Smooth muscle cell (in vitro differentiated cells): ENCODE data around the gene LRP2. TPM values are rescaled to one million over a fixed set of nuclear protein-coding genes. Genes with fewer than 3 reads are reported as not detected.

Experiments used
- DNase-seq: peaks from one replicate; lab custom pipeline; 2025; ENCODE audit not compliant: unreplicated experiment; lab: John Stamatoyannopoulos, UW
- H2AFZ ChIP-seq: fragments of 200-600 bp; sonication (generic); 2 replicates; pipeline ENCODE4 v1.6.0; 2016; ENCODE audit warnings: antibody characterized with exemption, low read depth, mild to moderate bottlenecking
- H3F3A ChIP-seq: fragments of 200-600 bp; sonication (generic); 2 replicates; pipeline ENCODE4 v1.6.0; 2017; ENCODE audit warnings: antibody characterized with exemption, low read depth
- H3K27ac ChIP-seq: fragments of 200-600 bp; sonication (generic); 2 replicates; pipeline ENCODE4 v1.5.1; 2016; ENCODE audit warnings: low read depth, mild to moderate bottlenecking
- H3K27me3 ChIP-seq: fragments of 200-600 bp; sonication (generic); 2 replicates; pipeline ENCODE4 v1.6.1; 2016; ENCODE audit warnings: low read depth, mild to moderate bottlenecking
- H3K36me3 ChIP-seq: fragments of 200-600 bp; sonication (generic); 2 replicates; pipeline ENCODE4 v1.5.1; 2016; ENCODE audit warnings: low read depth
- H3K4me1 ChIP-seq: fragments of 200-600 bp; sonication (generic); 2 replicates; pipeline ENCODE4 v1.5.1; 2016; ENCODE audit warnings: low read depth
- H3K4me2 ChIP-seq: fragments of 200-600 bp; sonication (generic); 2 replicates; pipeline ENCODE4 v1.6.0; 2016; ENCODE audit warnings: mild to moderate bottlenecking
- H3K4me3 ChIP-seq: fragments of 200-600 bp; sonication (generic); 2 replicates; pipeline ENCODE4 v1.5.1; 2016; ENCODE audit warnings: mild to moderate bottlenecking
- H3K79me2 ChIP-seq: fragments of 200-600 bp; sonication (generic); 2 replicates; pipeline ENCODE4 v1.6.0; 2016; ENCODE audit warnings: low read depth, mild to moderate bottlenecking
- H3K9ac ChIP-seq: fragments of 200-600 bp; sonication (generic); 2 replicates; pipeline ENCODE4 v1.6.0; 2016; ENCODE audit warnings: low read depth
- H3K9me3 ChIP-seq: fragments of 200-600 bp; sonication (generic); replicated peaks from 2 replicates; pipeline ENCODE4 v1.5.1; 2016; ENCODE audit warnings: low read depth
- H4K20me1 ChIP-seq: fragments of 200-600 bp; sonication (generic); 2 replicates; pipeline ENCODE4 v1.6.0; 2016; ENCODE audit warnings: low read depth
- WGBS: methylation state at CpG from one replicate; pipeline ENCODE4 v1.1.7; 2016; ENCODE audit warnings: low lambda C conversion rate; 5-methylcytosine and 5-hydroxymethylcytosine counted together
- polyA plus RNA-seq: library from polyadenylated mRNA; unstranded; fragments of >200 nt; fragmentation: Nextera tagmentation; extraction: Ambion mirVana; gene quantifications from 2 replicates; pipeline ENCODE4 v1.2.1, GENCODE V29; 2016
- total RNA-seq: library from RNA; depleted of rRNA; stranded (reverse); fragments of >200 nt; gene quantifications from 2 replicates; pipeline ENCODE4 v1.2.3, GENCODE V29; 2014
- TF ChIP-seq, protein P1 (sequence below): fragments of 200-600 bp; sonication (generic); IDR thresholded peaks from 2 replicates; pipeline ENCODE4 v1.5.1; 2017; ENCODE audit warnings: borderline replicate concordance, mild to moderate bottlenecking, antibody characterized with exemption; ENCODE audit not compliant: insufficient read depth, poor library complexity, severe bottlenecking

The LRP2 gene
- total and polyA plus RNA-seq, 2 experiments from 2014 or later, result 2.7 TPM; not detected in 1

- no peaks in the 10 kb centered on the region for H3K79me2 ChIP-seq
- no peaks in the 10 kb centered on the region for H3K9me3 ChIP-seq
- no peaks in the 10 kb centered on the region for H3K36me3 ChIP-seq
- no peaks in the 10 kb centered on the region for H4K20me1 ChIP-seq
- H3K4me2 ChIP-seq, result no peak overlapping the region
- WGBS, result 28% methylated on average over 10 of the region's 10 CpGs
- TF ChIP-seq, protein P1, sequence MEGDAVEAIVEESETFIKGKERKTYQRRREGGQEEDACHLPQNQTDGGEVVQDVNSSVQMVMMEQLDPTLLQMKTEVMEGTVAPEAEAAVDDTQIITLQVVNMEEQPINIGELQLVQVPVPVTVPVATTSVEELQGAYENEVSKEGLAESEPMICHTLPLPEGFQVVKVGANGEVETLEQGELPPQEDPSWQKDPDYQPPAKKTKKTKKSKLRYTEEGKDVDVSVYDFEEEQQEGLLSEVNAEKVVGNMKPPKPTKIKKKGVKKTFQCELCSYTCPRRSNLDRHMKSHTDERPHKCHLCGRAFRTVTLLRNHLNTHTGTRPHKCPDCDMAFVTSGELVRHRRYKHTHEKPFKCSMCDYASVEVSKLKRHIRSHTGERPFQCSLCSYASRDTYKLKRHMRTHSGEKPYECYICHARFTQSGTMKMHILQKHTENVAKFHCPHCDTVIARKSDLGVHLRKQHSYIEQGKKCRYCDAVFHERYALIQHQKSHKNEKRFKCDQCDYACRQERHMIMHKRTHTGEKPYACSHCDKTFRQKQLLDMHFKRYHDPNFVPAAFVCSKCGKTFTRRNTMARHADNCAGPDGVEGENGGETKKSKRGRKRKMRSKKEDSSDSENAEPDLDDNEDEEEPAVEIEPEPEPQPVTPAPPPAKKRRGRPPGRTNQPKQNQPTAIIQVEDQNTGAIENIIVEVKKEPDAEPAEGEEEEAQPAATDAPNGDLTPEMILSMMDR, result peak; percentile 71
- no peak overlapping the region for H2AFZ ChIP-seq
- no peaks in the 10 kb centered on the region for H3K27me3 ChIP-seq
- peak; percentile 8 for DNase-seq
- H3K4me3 ChIP-seq, result no peak overlapping the region
- no peak overlapping the region for H3K9ac ChIP-seq
- no peaks in the 10 kb centered on the region for H3K4me1 ChIP-seq
- H3F3A ChIP-seq, result no peaks in the 10 kb centered on the region
- H3K27ac ChIP-seq, result no peak overlapping the region
Observed at GRCh38 chr2:169141713-169142352, 220.5 kb downstream of the LRP2 start.

GRCh38 chr2:169139993-169140767 is 222.2 kb downstream of the LRP2 start:
- H2AFZ ChIP-seq, result no peak overlapping the region
- DNase-seq, result no peak
- H3F3A ChIP-seq, result no peaks in the 10 kb centered on the region
- no peak overlapping the region for H3K27ac ChIP-seq
- no peaks in the 10 kb centered on the region for H4K20me1 ChIP-seq
- TF ChIP-seq, protein P1, result no peak
- H3K36me3 ChIP-seq, result no peaks in the 10 kb centered on the region
- no peaks in the 10 kb centered on the region for H3K27me3 ChIP-seq
- no peaks in the 10 kb centered on the region for H3K4me1 ChIP-seq
- no peaks in the 10 kb centered on the region for H3K9me3 ChIP-seq
- H3K4me2 ChIP-seq, result no peak overlapping the region
- no peaks in the 10 kb centered on the region for H3K79me2 ChIP-seq
- no peak overlapping the region for H3K9ac ChIP-seq
- 59% methylated on average over 8 of the region's 8 CpGs for WGBS
- no peak overlapping the region for H3K4me3 ChIP-seq

GRCh38 chr2:169139145-169139544 is 223.2 kb downstream of the LRP2 start:
- no peak for DNase-seq
- no peaks in the 10 kb centered on the region for H3K4me1 ChIP-seq
- TF ChIP-seq, protein P1, result no peak
- no peaks in the 10 kb centered on the region for H3K27me3 ChIP-seq
- no peak overlapping the region for H3K9ac ChIP-seq
- H3K4me2 ChIP-seq, result no peak overlapping the region
- H3K4me3 ChIP-seq, result no peak overlapping the region
- no peaks in the 10 kb centered on the region for H3F3A ChIP-seq
- no peaks in the 10 kb centered on the region for H3K79me2 ChIP-seq
- no peak overlapping the region for H3K27ac ChIP-seq
- no peaks in the 10 kb centered on the region for H4K20me1 ChIP-seq
- H2AFZ ChIP-seq, result no peak overlapping the region
- no peaks in the 10 kb centered on the region for H3K36me3 ChIP-seq
- H3K9me3 ChIP-seq, result no peaks in the 10 kb centered on the region
- WGBS, result 83% methylated on average over 7 of the region's 7 CpGs
